SU-DHL-6 (cell line): ENCODE data around the gene ACSL5.

ENCODE experiments used
- EZH2phosphoT487 ChIP-seq: fragments of 200-600 bp; sonication (generic), shearing (Covaris generic); conservative IDR thresholded peaks from 2 replicates; pipeline ENCODE4 v1.6.1; 2018; ENCODE audit warnings: mild to moderate bottlenecking, antibody characterized with exemption, low read length, moderate library complexity, mixed read lengths
- TF ChIP-seq, protein P1 (sequence below): fragments of 200-600 bp; sonication (generic); IDR thresholded peaks from one replicate; pipeline ENCODE4 v1.5.1; 2017; ENCODE audit warnings: antibody characterized with exemption, mild to moderate bottlenecking, low read length, moderate library complexity; ENCODE audit not compliant: insufficient read depth, poor library complexity, severe bottlenecking

DNA sequence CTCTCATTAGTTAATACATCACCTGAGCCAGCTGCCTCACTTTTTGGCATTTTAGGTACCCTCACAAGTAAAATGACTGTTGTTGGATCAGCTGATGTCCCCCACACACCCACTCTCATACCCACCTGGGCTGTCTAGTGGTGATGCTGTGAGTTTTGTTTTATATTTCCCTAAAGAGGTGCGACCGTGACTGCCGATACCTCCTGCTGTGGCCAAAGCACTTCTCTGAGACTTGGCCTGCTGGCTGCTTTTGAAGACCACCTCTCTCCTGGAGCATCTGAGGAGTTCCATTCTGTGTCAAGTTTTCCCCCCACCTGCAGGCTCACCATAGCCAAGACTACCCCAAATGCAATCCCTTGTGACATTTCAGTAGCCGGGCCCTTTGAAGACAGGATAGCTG lies 6.4 kb upstream of the ACSL5 start:
- TF ChIP-seq, protein P1, sequence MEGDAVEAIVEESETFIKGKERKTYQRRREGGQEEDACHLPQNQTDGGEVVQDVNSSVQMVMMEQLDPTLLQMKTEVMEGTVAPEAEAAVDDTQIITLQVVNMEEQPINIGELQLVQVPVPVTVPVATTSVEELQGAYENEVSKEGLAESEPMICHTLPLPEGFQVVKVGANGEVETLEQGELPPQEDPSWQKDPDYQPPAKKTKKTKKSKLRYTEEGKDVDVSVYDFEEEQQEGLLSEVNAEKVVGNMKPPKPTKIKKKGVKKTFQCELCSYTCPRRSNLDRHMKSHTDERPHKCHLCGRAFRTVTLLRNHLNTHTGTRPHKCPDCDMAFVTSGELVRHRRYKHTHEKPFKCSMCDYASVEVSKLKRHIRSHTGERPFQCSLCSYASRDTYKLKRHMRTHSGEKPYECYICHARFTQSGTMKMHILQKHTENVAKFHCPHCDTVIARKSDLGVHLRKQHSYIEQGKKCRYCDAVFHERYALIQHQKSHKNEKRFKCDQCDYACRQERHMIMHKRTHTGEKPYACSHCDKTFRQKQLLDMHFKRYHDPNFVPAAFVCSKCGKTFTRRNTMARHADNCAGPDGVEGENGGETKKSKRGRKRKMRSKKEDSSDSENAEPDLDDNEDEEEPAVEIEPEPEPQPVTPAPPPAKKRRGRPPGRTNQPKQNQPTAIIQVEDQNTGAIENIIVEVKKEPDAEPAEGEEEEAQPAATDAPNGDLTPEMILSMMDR, result no peak
- no peak for TF ChIP-seq EZH2phosphoT487
